B cell (primary cell): ENCODE results near the gene RAPGEF5. TPM values are rescaled to one million over a fixed set of nuclear protein-coding genes. Genes with fewer than 3 reads are reported as not detected.

ENCODE experiments used
- ATAC-seq: fragments of 200-7000 bp; cut with Tn5 transposase; one replicate; pipeline ENCODE4 v1.10.0; 2021; ENCODE audit warnings: low read depth, mild to moderate bottlenecking, moderate number of reproducible peaks, moderate library complexity
- CTCF ChIA-PET: fragments of 350-600 bp; sonication (Branson Sonifier 250); formaldehyde crosslinking; loops from one replicate; lab custom pipeline; 2021; ENCODE audit warnings: antibody characterized with exemption, inconsistent platforms; lab: Charles Lee
- POLR2A ChIA-PET: fragments of 350-600 bp; sonication (Branson Sonifier 250); formaldehyde crosslinking; loops from one replicate; lab custom pipeline; 2021; ENCODE audit warnings: antibody characterized with exemption; lab: Charles Lee
- DNase-seq: peaks from one replicate; pipeline ENCODE4 v3.0.0; 2013
- H2AFZ ChIP-seq: 2 replicates; pipeline ENCODE4 v1.6.1; 2012; ENCODE audit warnings: mild to moderate bottlenecking, low read depth, low read length; ENCODE audit not compliant: insufficient read depth, poor library complexity, severe bottlenecking
- H3K27ac ChIP-seq, 2 donors: 1 replicate in 1 of 2; 2 replicates in 1 of 2; pipeline ENCODE4 v1.5.1; 2012 to 2013; ENCODE audit warnings: low read length in 2 of 2, mild to moderate bottlenecking in 2 of 2, moderate library complexity in 1 of 2
- H3K27me3 ChIP-seq, 4 experiments: fragments of 200-600 bp in 1 of 4; sonication (generic) in 1 of 4; replicated peaks in 1 of 4; 1 replicate in 2 of 4; 2 replicates in 2 of 4; pipeline versions ENCODE4 v1.6.1 to v1.7.0; 2013 to 2016; ENCODE audit warnings: low read length in 3 of 4, mild to moderate bottlenecking in 2 of 4, mixed read lengths in 1 of 4, moderate library complexity in 1 of 4; ENCODE audit not compliant: insufficient read depth in 4 of 4, control insufficient read depth in 3 of 4; ENCODE audit errors: control extremely low read depth in 1 of 4
- H3K36me3 ChIP-seq, 2 experiments: replicated peaks in 1 of 2; 1 replicate in 1 of 2; 2 replicates in 1 of 2; pipeline versions ENCODE4 v1.6.1 to v1.7.1; 2013; ENCODE audit warnings: low read length in 1 of 2; ENCODE audit not compliant: insufficient read depth in 2 of 2, control insufficient read depth in 1 of 2; ENCODE audit errors: control extremely low read depth in 1 of 2, extremely low read depth in 1 of 2
- H3K4me1 ChIP-seq, 2 donors: fragments of 200-600 bp in 1 of 2; sonication (generic) in 1 of 2; 1 replicate in 1 of 2; 2 replicates in 1 of 2; pipeline versions ENCODE4 v1.5.1 to v1.6.1; 2013 to 2017; ENCODE audit warnings: low read length in 2 of 2; ENCODE audit not compliant: control insufficient read depth in 2 of 2, insufficient read depth in 2 of 2
- H3K4me2 ChIP-seq: replicated peaks from 2 replicates; pipeline ENCODE3; 2012; ENCODE audit warnings: mild to moderate bottlenecking, low read depth, low read length; ENCODE audit not compliant: poor library complexity, severe bottlenecking
- H3K4me3 ChIP-seq, 5 experiments: fragments of 200-600 bp in 1 of 5; sonication (generic) in 1 of 5; 1 replicate in 3 of 5; 2 replicates in 2 of 5; pipeline versions ENCODE4 v1.5.1 to v1.7.0; 2011 to 2016; ENCODE audit warnings: low read length in 4 of 5, mild to moderate bottlenecking in 4 of 5, low read depth in 2 of 5, control low read depth in 1 of 5, moderate library complexity in 1 of 5; ENCODE audit not compliant: insufficient read depth in 1 of 5; ENCODE audit errors: control extremely low read depth in 1 of 5, extremely low read depth in 1 of 5
- H3K79me2 ChIP-seq: fragments of 200-600 bp; sonication (generic); one replicate; pipeline ENCODE4 v1.6.0; 2016; ENCODE audit warnings: low read length; ENCODE audit not compliant: control insufficient read depth, insufficient read depth
- H3K9ac ChIP-seq: fragments of 200-600 bp; sonication (generic); 2 replicates; pipeline ENCODE4 v1.6.1; 2017; ENCODE audit warnings: mild to moderate bottlenecking, low read length, moderate library complexity
- H3K9me3 ChIP-seq, 3 donors: one replicate each; pipeline versions ENCODE4 v1.6.1 to v1.7.1; 2013; ENCODE audit warnings: low read length in 2 of 3; ENCODE audit not compliant: control insufficient read depth in 2 of 3, insufficient read depth in 1 of 3; ENCODE audit errors: control extremely low read depth in 1 of 3
- H4K20me1 ChIP-seq: 2 replicates; pipeline ENCODE4 v1.6.0; 2012; ENCODE audit warnings: mild to moderate bottlenecking, low read length; ENCODE audit not compliant: insufficient read depth, control insufficient read depth, poor library complexity, severe bottlenecking
- H3K27ac Mint-ChIP-seq: one replicate; pipeline ENCODE4 v1.8.0; 2021; ENCODE audit warnings: mixed read lengths
- H3K27me3 Mint-ChIP-seq: one replicate; pipeline ENCODE4 v1.8.0; 2021; ENCODE audit warnings: mixed read lengths
- H3K4me1 Mint-ChIP-seq: one replicate; pipeline ENCODE4 v1.8.0; 2021; ENCODE audit warnings: mixed read lengths
- H3K4me3 Mint-ChIP-seq: one replicate; pipeline ENCODE4 v1.8.0; 2021; ENCODE audit warnings: mixed read lengths
- H3K9me3 Mint-ChIP-seq: one replicate; pipeline ENCODE4 v1.8.0; 2022; ENCODE audit warnings: mixed read lengths; ENCODE audit not compliant: insufficient read depth
- CTCF ChIP-seq: fragments of 200-600 bp; IDR thresholded peaks from one replicate; pipeline ENCODE4 v1.8.0; 2022; ENCODE audit warnings: antibody characterized with exemption, mild to moderate bottlenecking
- EZH2 ChIP-seq: IDR thresholded peaks from 2 replicates; pipeline ENCODE4 v1.6.1; 2012; ENCODE audit warnings: borderline replicate concordance, low read depth, mild to moderate bottlenecking, moderate library complexity, low read length; ENCODE audit not compliant: insufficient read depth, poor library complexity, severe bottlenecking
- WGBS: methylation state at CpG from one replicate; pipeline ENCODE4 v1.1.5; 2013; ENCODE audit warnings: missing lambda C conversion rate; ENCODE audit not compliant: insufficient coverage; 5-methylcytosine and 5-hydroxymethylcytosine counted together
- intact Hi-C: fragments of 100-400 bp; cut with micrococcal nuclease; formaldehyde crosslinking; loops from one replicate; pipeline ENCODE4 v1.10.0; 2022
- polyA plus RNA-seq: library from polyadenylated mRNA; depleted of rRNA; stranded (reverse); fragments of >200 nt; gene quantifications from 2 replicates; pipeline ENCODE4 v1.2.3, GENCODE V29; 2012
- total RNA-seq, 2 donors: library from RNA; stranded (reverse); fragments of 120-200 nt in 1 of 2; gene quantifications; 1 replicate in 1 of 2; 2 replicates in 1 of 2; pipeline versions ENCODE4 v1.2.3 to v1.2.4, GENCODE V29; 2013 to 2022

Gene RAPGEF5
- total and polyA plus RNA-seq, 2 donors (not counting 1 experiment from before 2014, with no cell fraction given): 1.5 to 37.6 TPM

GRCh38 chr7:22166928-22167327 is 190.0 kb downstream of the RAPGEF5 start:
- H3K9me3 Mint-ChIP-seq: no peaks in the 10 kb centered on the region
- DNase-seq: no peak
- Histone ChIP-seq H3K9ac (no peak overlapping the region), H3K27ac (no peak overlapping the region), H3K4me1 (no peaks in the 10 kb centered on the region), H2AFZ (no peak overlapping the region), H3K9me3 (no peaks in the 10 kb centered on the region), H3K4me3 (no peak overlapping the region), H3K4me2 (no peak overlapping the region), H4K20me1 (no peaks in the 10 kb centered on the region), H3K27me3 (no peaks in the 10 kb centered on the region), H3K79me2 (no peaks in the 10 kb centered on the region), H3K36me3 (no peaks in the 10 kb centered on the region)
- no peak for ATAC-seq
- intact Hi-C loops: no loop called here
- H3K27me3 Mint-ChIP-seq: no peaks in the 10 kb centered on the region
- WGBS: 56% methylated on average over 2 of the region's 2 CpGs
- H3K4me1 Mint-ChIP-seq: no peaks in the 10 kb centered on the region
- ChIA-PET CTCF (no interaction called here), POLR2A (no interaction called here)
- TF ChIP-seq EZH2 (no peak), CTCF (no peak)
- no peak overlapping the region for H3K27ac Mint-ChIP-seq
- no peak overlapping the region for H3K4me3 Mint-ChIP-seq

GRCh38 chr7:22159341-22159740 is 197.6 kb downstream of the RAPGEF5 start:
- TF ChIP-seq CTCF (no peak), EZH2 (no peak)
- WGBS: no CpG with 5 or more reads among the region's 2 CpGs
- H3K4me1 Mint-ChIP-seq: no peaks in the 10 kb centered on the region
- no peak overlapping the region for H3K4me3 Mint-ChIP-seq
- no peaks in the 10 kb centered on the region for H4K20me1 ChIP-seq
- no peak overlapping the region for H3K9ac ChIP-seq
- H3K27ac ChIP-seq: no peak overlapping the region
- H3K4me2 ChIP-seq: no peak overlapping the region
- no peaks in the 10 kb centered on the region for H3K27me3 ChIP-seq
- H3K79me2 ChIP-seq: no peaks in the 10 kb centered on the region
- no peaks in the 10 kb centered on the region for H3K9me3 Mint-ChIP-seq
- H3K9me3 ChIP-seq: no peaks in the 10 kb centered on the region
- no peak overlapping the region for H3K4me3 ChIP-seq
- H3K27ac Mint-ChIP-seq: no peak overlapping the region
- H3K36me3 ChIP-seq: no peaks in the 10 kb centered on the region
- CTCF ChIA-PET: interaction anchor here (1.1 kb wide), 1 partner anchor 324 kb away, joined by 3 read pairs; no protein-coding TSS in a partner anchor
- DNase-seq (no peak), ATAC-seq (no peak)
- H3K27me3 Mint-ChIP-seq: no peaks in the 10 kb centered on the region
- intact Hi-C loops: no loop called here
- H2AFZ ChIP-seq: no peak overlapping the region
- no peaks in the 10 kb centered on the region for H3K4me1 ChIP-seq
- POLR2A ChIA-PET: no interaction called here
